ENCODE results near the gene AFF2. TPM values are rescaled to one million over a fixed set of nuclear protein-coding genes. Genes with fewer than 3 reads are reported as not detected.

AFF2 gene
- total and polyA plus RNA-seq, 2 experiments from 2014 or later, result 0.31 to 0.54 TPM

DNA sequence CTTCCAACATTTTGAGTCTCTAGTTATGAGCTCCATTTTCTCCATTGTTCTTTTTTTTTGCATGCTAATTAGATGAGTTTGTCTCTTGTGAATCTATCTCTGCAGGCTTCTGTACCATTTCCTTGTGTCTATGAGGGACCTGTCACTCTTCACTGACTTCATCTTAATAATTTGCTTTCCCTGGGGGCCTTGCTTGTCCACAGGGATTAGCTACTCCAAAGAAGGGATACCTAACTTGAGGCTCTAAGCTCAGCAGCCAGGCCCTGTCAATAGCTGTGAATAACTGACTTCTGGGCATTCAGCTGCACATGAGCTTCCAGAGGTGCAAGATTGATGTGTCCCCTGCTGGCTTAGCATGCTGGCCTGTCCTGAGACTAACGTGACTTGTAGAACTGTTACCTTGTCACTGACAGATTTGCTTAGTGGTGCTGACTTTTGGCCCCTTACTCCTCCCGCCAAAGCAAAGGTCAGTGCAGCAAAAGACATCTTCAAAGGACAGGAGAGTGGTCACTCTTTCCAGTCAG lies 124.6 kb downstream of the AFF2 start:
- H3K4me2 ChIP-seq (ENCODE audit: unreplicated experiment), result no peak overlapping the region
- no peaks in the 10 kb centered on the region for H3K27me3 ChIP-seq (replicated peaks; ENCODE audit: insufficient read depth)
- no peak overlapping the region for H3K9ac ChIP-seq
- H3K27ac ChIP-seq, result no peak overlapping the region
- in situ Hi-C loops (cut with MboI), result no loop called here
- WGBS, 2 experiments (ENCODE audit: low coverage in 1 of 2, low lambda C conversion rate in 2 of 2, missing lambda C conversion rate in 2 of 2), result 67 to 79% methylated on average over 1 to 2 of the region's 2 CpGs
- H3K4me3 ChIP-seq, result no peak overlapping the region
- no peak for DNase-seq
- no peaks in the 10 kb centered on the region for H4K20me1 ChIP-seq (ENCODE audit: insufficient read depth)
- no peaks in the 10 kb centered on the region for H3K9me2 ChIP-seq (ENCODE audit: insufficient read depth)
- no peaks in the 10 kb centered on the region for H3K79me2 ChIP-seq (ENCODE audit: insufficient read depth)
- TF ChIP-seq EZH2 (IDR thresholded peaks at IDR 0.05; ENCODE audit: insufficient read depth, poor library complexity, severe bottlenecking), result no peak
- no peak for TF ChIP-seq EZH2phosphoT487 (IDR thresholded peaks at IDR 0.05; ENCODE audit: insufficient read depth, low read depth)
- H2AFZ ChIP-seq, result no peak overlapping the region
- no peaks in the 10 kb centered on the region for H3K9me3 ChIP-seq (ENCODE audit: low read depth)
- H3K4me1 ChIP-seq (ENCODE audit: insufficient read depth), result no peaks in the 10 kb centered on the region
- no peaks in the 10 kb centered on the region for H3K36me3 ChIP-seq (ENCODE audit: low read depth)
- no peaks in the 10 kb centered on the region for H3F3A ChIP-seq (ENCODE audit: insufficient read depth)

DNA sequence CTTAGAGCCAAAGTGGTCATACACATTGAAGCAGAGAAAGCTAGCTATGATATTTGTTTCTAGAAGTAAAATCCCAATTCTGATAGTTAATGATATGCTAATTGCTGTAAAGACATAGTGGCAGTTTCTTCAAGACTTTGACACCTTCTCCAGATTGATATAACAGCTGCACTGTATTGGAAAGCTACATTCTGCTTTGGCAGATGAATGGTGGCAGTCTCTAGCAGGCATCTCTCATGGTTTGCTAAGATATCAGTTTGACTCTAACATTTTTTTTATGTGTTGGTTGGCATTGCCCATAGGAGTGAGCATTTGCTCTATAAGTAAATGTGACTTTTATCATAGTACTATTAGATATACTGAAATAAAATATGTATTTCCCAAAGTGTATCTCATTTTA lies 128.2 kb downstream of the AFF2 start:
- Histone ChIP-seq H4K20me1 (ENCODE audit: insufficient read depth) (no peaks in the 10 kb centered on the region), H3K79me2 (ENCODE audit: insufficient read depth) (no peaks in the 10 kb centered on the region), H3K36me3 (ENCODE audit: low read depth) (no peaks in the 10 kb centered on the region), H3K9me2 (ENCODE audit: insufficient read depth) (no peaks in the 10 kb centered on the region), H3F3A (ENCODE audit: insufficient read depth) (no peaks in the 10 kb centered on the region), H3K4me3 (no peak overlapping the region), H3K4me1 (ENCODE audit: insufficient read depth) (no peaks in the 10 kb centered on the region), H3K9ac (no peak overlapping the region), H3K4me2 (ENCODE audit: unreplicated experiment) (no peak overlapping the region), H3K27me3 (replicated peaks; ENCODE audit: insufficient read depth) (no peaks in the 10 kb centered on the region), H3K9me3 (ENCODE audit: low read depth) (no peaks in the 10 kb centered on the region), H3K27ac (no peak overlapping the region), H2AFZ (no peak overlapping the region)
- TF ChIP-seq EZH2 (IDR thresholded peaks at IDR 0.05; ENCODE audit: insufficient read depth, poor library complexity, severe bottlenecking), result no peak
- TF ChIP-seq EZH2phosphoT487 (IDR thresholded peaks at IDR 0.05; ENCODE audit: insufficient read depth, low read depth), result no peak
- no peak for DNase-seq
- in situ Hi-C loops (cut with MboI), result no loop called here

DNA sequence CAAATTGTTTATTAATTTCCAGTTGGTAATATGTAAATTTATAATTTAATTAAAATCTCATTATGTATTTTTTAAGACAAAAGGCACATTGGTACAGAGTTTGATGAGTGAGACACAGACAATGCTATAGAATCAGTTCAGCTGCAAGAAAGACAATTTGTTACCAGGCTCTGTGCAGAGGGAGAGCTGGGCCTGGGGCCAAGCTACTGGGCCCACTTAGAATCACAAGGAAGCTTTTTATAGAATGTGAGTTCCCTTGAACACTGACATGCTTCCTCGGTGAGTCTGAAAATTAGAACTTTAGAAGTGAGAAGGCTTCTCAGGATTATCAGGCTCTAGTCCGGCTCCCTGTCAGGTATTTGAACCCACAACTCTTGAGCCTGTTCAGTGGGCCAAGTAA lies 129.0 kb downstream of the AFF2 start:
- no peak overlapping the region for H3K9ac ChIP-seq
- no peak overlapping the region for H2AFZ ChIP-seq
- no peak for TF ChIP-seq EZH2phosphoT487 (IDR thresholded peaks at IDR 0.05; ENCODE audit: insufficient read depth, low read depth)
- 50% methylated on average over 2 of the region's 2 CpGs; no CpG with 5 or more reads in 1 of the 2 experiments for WGBS, 2 experiments (ENCODE audit: low coverage in 1 of 2, low lambda C conversion rate in 2 of 2, missing lambda C conversion rate in 2 of 2)
- H3F3A ChIP-seq (ENCODE audit: insufficient read depth), result no peaks in the 10 kb centered on the region
- no peak overlapping the region for H3K27ac ChIP-seq
- no peaks in the 10 kb centered on the region for H3K79me2 ChIP-seq (ENCODE audit: insufficient read depth)
- H3K4me1 ChIP-seq (ENCODE audit: insufficient read depth), result no peaks in the 10 kb centered on the region
- no peaks in the 10 kb centered on the region for H3K9me2 ChIP-seq (ENCODE audit: insufficient read depth)
- H3K36me3 ChIP-seq (ENCODE audit: low read depth), result no peaks in the 10 kb centered on the region
- no peaks in the 10 kb centered on the region for H3K27me3 ChIP-seq (replicated peaks; ENCODE audit: insufficient read depth)
- in situ Hi-C loops (cut with MboI), result no loop called here
- no peak for DNase-seq
- no peaks in the 10 kb centered on the region for H4K20me1 ChIP-seq (ENCODE audit: insufficient read depth)
- H3K9me3 ChIP-seq (ENCODE audit: low read depth), result no peaks in the 10 kb centered on the region
- H3K4me3 ChIP-seq, result no peak overlapping the region
- no peak overlapping the region for H3K4me2 ChIP-seq (ENCODE audit: unreplicated experiment)

DNA sequence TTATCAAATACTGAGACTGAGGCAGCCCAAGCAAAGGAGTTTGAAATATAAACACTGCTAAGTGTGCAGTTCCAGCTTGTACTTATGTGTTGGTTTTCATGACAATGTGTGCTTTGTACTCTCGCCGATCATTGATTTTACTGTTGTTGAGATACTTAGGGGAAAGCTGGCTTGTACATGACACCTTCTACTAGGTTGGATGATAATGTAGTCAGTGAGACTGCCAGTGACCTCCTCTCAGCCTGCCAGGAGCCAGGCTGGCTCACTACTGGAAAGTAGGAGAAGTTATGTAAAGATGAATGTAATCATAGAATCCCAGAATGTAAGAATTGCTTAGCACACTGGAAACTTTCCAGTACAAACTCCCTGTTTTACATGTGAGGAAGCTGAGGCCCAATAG lies 132.0 kb downstream of the AFF2 start:
- Histone ChIP-seq H3K4me2 (ENCODE audit: unreplicated experiment) (no peak overlapping the region), H3K9me3 (ENCODE audit: low read depth) (no peaks in the 10 kb centered on the region), H3K27me3 (replicated peaks; ENCODE audit: insufficient read depth) (no peaks in the 10 kb centered on the region), H3F3A (ENCODE audit: insufficient read depth) (no peaks in the 10 kb centered on the region), H3K9ac (no peak overlapping the region), H2AFZ (no peak overlapping the region), H3K4me3 (no peak overlapping the region), H4K20me1 (ENCODE audit: insufficient read depth) (no peaks in the 10 kb centered on the region), H3K79me2 (ENCODE audit: insufficient read depth) (no peaks in the 10 kb centered on the region), H3K9me2 (ENCODE audit: insufficient read depth) (no peaks in the 10 kb centered on the region), H3K4me1 (ENCODE audit: insufficient read depth) (no peaks in the 10 kb centered on the region), H3K36me3 (ENCODE audit: low read depth) (no peaks in the 10 kb centered on the region), H3K27ac (no peak overlapping the region)
- TF ChIP-seq EZH2 (IDR thresholded peaks at IDR 0.05; ENCODE audit: insufficient read depth, poor library complexity, severe bottlenecking) (no peak), EZH2phosphoT487 (IDR thresholded peaks at IDR 0.05; ENCODE audit: insufficient read depth, low read depth) (no peak)
- 56 to 58% methylated on average over 2 of the region's 2 CpGs for WGBS, 2 experiments (ENCODE audit: low coverage in 1 of 2, low lambda C conversion rate in 2 of 2, missing lambda C conversion rate in 2 of 2)
- DNase-seq, result no peak
- in situ Hi-C loops (cut with MboI), result no loop called here
